Prostate gland (tissue), 2 donors: Measurements from ENCODE around the gene COL1A2.

Experiments used
- CTCF ChIP-seq, 4 experiments: fragments of 200-600 bp in 2 of 4; fragments of 450-650 bp in 2 of 4; sonication (generic) in 2 of 4; IDR thresholded peaks; 1 replicate in 3 of 4; 2 replicates in 1 of 4; pipeline ENCODE4 v1.5.1; 2016 to 2019; ENCODE audit warnings: antibody characterized with exemption in 4 of 4, mild to moderate bottlenecking in 2 of 4, moderate library complexity in 2 of 4
- POLR2A ChIP-seq: fragments of 450-650 bp; IDR thresholded peaks from one replicate; pipeline ENCODE4 v1.6.1; 2016; ENCODE audit warnings: antibody characterized with exemption, mild to moderate bottlenecking
- POLR2AphosphoS5 ChIP-seq: sonication (generic); formaldehyde crosslinking; IDR thresholded peaks from one replicate; pipeline ENCODE4 v1.6.1; 2017; ENCODE audit warnings: antibody characterized with exemption

GRCh38 chr7:94375691-94376090 lies 19.0 kb upstream of the COL1A2 start:
- no peak for TF ChIP-seq POLR2AphosphoS5
- TF ChIP-seq POLR2A: no peak
- no peak for TF ChIP-seq CTCF (IDR thresholded peaks at IDR 0.05)
